A673 (cell line): ENCODE results near the gene APOBEC4. TPM values are rescaled to one million over a fixed set of nuclear protein-coding genes. Genes with fewer than 3 reads are reported as not detected.

Source experiments
- BruUV-seq: library from RNA; stranded (reverse); fragments of 400-500 nt; replicated peaks from 2 replicates; lab custom pipeline; 2021; lab: Mats Ljungman, UMichigan
- CTCF ChIA-PET: fragments of 300-600 bp; sonication (Branson Sonifier 250); formaldehyde crosslinking; loops from one replicate; lab custom pipeline; 2022; ENCODE audit warnings: antibody characterized with exemption; lab: Charles Lee
- POLR2A ChIA-PET: fragments of 300-600 bp; sonication (Branson Sonifier 250); formaldehyde crosslinking; loops from one replicate; lab custom pipeline; 2022; ENCODE audit warnings: antibody characterized with exemption; ENCODE audit not compliant: low non-redundant PET; lab: Charles Lee
- DNase-seq: peaks from one replicate; pipeline ENCODE4 v3.0.0-alpha.2; 2015; ENCODE audit warnings: low spot score
- H3K27ac ChIP-seq: fragments of 200-600 bp; sonication (generic); 2 replicates; pipeline ENCODE4 v1.5.1; 2016; ENCODE audit warnings: mixed run types, low read depth, mild to moderate bottlenecking, mixed read lengths, antibody characterized with exemption, low read length; ENCODE audit not compliant: poor library complexity, severe bottlenecking
- H3K27me3 ChIP-seq: fragments of 200-600 bp; sonication (generic); replicated peaks from 2 replicates; pipeline ENCODE4 v1.6.1; 2017; ENCODE audit warnings: mixed run types, low read depth, mild to moderate bottlenecking, mixed read lengths, antibody characterized with exemption, low read length; ENCODE audit not compliant: insufficient read depth, poor library complexity
- H3K36me3 ChIP-seq: fragments of 200-600 bp; sonication (generic); 2 replicates; pipeline ENCODE4 v1.6.1; 2016; ENCODE audit warnings: mixed run types, mild to moderate bottlenecking, mixed read lengths, antibody characterized with exemption, low read length; ENCODE audit not compliant: insufficient read depth, poor library complexity, severe bottlenecking
- H3K4me1 ChIP-seq: fragments of 200-600 bp; sonication (generic); 2 replicates; pipeline ENCODE4 v1.6.1; 2017; ENCODE audit warnings: mixed run types, mild to moderate bottlenecking, mixed read lengths, antibody characterized with exemption, low read length; ENCODE audit not compliant: insufficient read depth, poor library complexity, severe bottlenecking
- H3K4me3 ChIP-seq: fragments of 200-600 bp; sonication (generic); 2 replicates; pipeline ENCODE4 v1.5.1; 2016; ENCODE audit warnings: low read depth, mixed run types, mild to moderate bottlenecking, mixed read lengths, low read length; ENCODE audit not compliant: poor library complexity, severe bottlenecking
- H3K9me3 ChIP-seq: fragments of 200-600 bp; sonication (generic); 2 replicates; pipeline ENCODE4 v1.6.1; 2016; ENCODE audit warnings: mixed run types, low read depth, mild to moderate bottlenecking, mixed read lengths, antibody characterized with exemption, low read length; ENCODE audit not compliant: poor library complexity, severe bottlenecking
- CTCF ChIP-seq: fragments of 300-800, 200-600 bp; sonication (generic); conservative IDR thresholded peaks from 2 replicates; pipeline ENCODE4 v1.5.1; 2017; ENCODE audit warnings: low read depth, mild to moderate bottlenecking, antibody characterized with exemption, low read length, moderate library complexity, mixed read lengths
- EZH2 ChIP-seq: fragments of 200-600 bp; sonication (generic); IDR thresholded peaks from 2 replicates; pipeline ENCODE4 v1.6.1; 2017; ENCODE audit warnings: borderline replicate concordance, low read depth, mild to moderate bottlenecking, mixed read lengths, antibody characterized with exemption, low read length; ENCODE audit not compliant: poor library complexity, severe bottlenecking
- intact Hi-C: fragments of 100-400 bp; cut with micrococcal nuclease; formaldehyde crosslinking; loops from one replicate; pipeline ENCODE4 v1.10.0; 2022; ENCODE audit not compliant: unreplicated experiment
- total RNA-seq: library from RNA; stranded (reverse); gene quantifications from 2 replicates; pipeline ENCODE4 v1.2.3, GENCODE V29; 2021

The APOBEC4 gene
- total RNA-seq, 1 experiment from 2014 or later: not detected

- TF ChIP-seq CTCF: no peak
- no peak for TF ChIP-seq EZH2
- DNase-seq: no peak
- no peak overlapping the region for H3K27ac ChIP-seq
- no peaks in the 10 kb centered on the region for H3K9me3 ChIP-seq
- intact Hi-C loops: no loop called here
- peaks cover 9% of the 10 kb centered on the region for H3K4me1 ChIP-seq
- H3K27me3 ChIP-seq: no peaks in the 10 kb centered on the region
- no peaks in the 10 kb centered on the region for H3K36me3 ChIP-seq
- CTCF ChIA-PET: no interaction called here
- POLR2A ChIA-PET: no interaction called here
- H3K4me3 ChIP-seq: no peak overlapping the region
- BruUV-seq: no TSS peak
Observed at GRCh38 chr1:183612407-183612806, 40.7 kb downstream of the APOBEC4 start.

- intact Hi-C loops: no loop called here
Observed at GRCh38 chr1:183611021-183611420, 42.1 kb downstream of the APOBEC4 start.

GRCh38 chr1:183609759-183610452, 43.2 kb downstream of the APOBEC4 start:
- no peak for DNase-seq
- H3K4me3 ChIP-seq: no peak overlapping the region
- CTCF ChIA-PET: interaction anchor here (0.6 to 1.6 kb wide), 6 partner anchors 23 to 1082 kb away, joined by 3 to 16 read pairs (median 4); no protein-coding TSS in a partner anchor
- BruUV-seq: no TSS peak
- no peaks in the 10 kb centered on the region for H3K36me3 ChIP-seq
- peaks cover 9% of the 10 kb centered on the region for H3K4me1 ChIP-seq
- TF ChIP-seq EZH2: no peak
- no peaks in the 10 kb centered on the region for H3K9me3 ChIP-seq
- no peak overlapping the region for H3K27ac ChIP-seq
- H3K27me3 ChIP-seq: no peaks in the 10 kb centered on the region
- POLR2A ChIA-PET: interaction anchor here (0.6 kb wide), 1 partner anchor 241 kb away, joined by 3 read pairs; no protein-coding TSS in a partner anchor
- intact Hi-C loops: loop anchor here (2.0 kb wide), 1 partner anchor 307 kb away; no protein-coding TSS in a partner anchor

More at GRCh38 chr1:183611021-183611420, 42.1 kb downstream of the APOBEC4 start:
- H3K27me3 ChIP-seq: no peaks in the 10 kb centered on the region
- peaks cover 9% of the 10 kb centered on the region for H3K4me1 ChIP-seq
- CTCF ChIA-PET: no interaction called here
- no peak overlapping the region for H3K27ac ChIP-seq
- DNase-seq: no peak
- no peaks in the 10 kb centered on the region for H3K9me3 ChIP-seq
- POLR2A ChIA-PET: no interaction called here
- H3K36me3 ChIP-seq: no peaks in the 10 kb centered on the region
- TF ChIP-seq CTCF (no peak), EZH2 (no peak)
- no peak overlapping the region for H3K4me3 ChIP-seq
- no TSS peak for BruUV-seq
